NOMO-1 (cell line): ENCODE data around the gene SCN4B.
"Not testable (repeated sequence)": the region's sequence is repeated elsewhere in the genome, so short reads cannot be mapped to it uniquely, and the experiment has no call there.

Experiments used
- DNase-seq, 2 experiments: peaks; one replicate each; lab custom pipeline; 2025; ENCODE audit not compliant: unreplicated experiment in 2 of 2; lab: John Stamatoyannopoulos, UW

The SCN4B gene, protein sequence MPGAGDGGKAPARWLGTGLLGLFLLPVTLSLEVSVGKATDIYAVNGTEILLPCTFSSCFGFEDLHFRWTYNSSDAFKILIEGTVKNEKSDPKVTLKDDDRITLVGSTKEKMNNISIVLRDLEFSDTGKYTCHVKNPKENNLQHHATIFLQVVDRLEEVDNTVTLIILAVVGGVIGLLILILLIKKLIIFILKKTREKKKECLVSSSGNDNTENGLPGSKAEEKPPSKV

GRCh38 chr11:118152552-118153471 lies at the start of gene SCN4B:
TSS of gene SCN4B (minus strand) at chr11:118152823. CDS start at chr11:118152673, 150 bp downstream.
- no peak for DNase-seq

DNA sequence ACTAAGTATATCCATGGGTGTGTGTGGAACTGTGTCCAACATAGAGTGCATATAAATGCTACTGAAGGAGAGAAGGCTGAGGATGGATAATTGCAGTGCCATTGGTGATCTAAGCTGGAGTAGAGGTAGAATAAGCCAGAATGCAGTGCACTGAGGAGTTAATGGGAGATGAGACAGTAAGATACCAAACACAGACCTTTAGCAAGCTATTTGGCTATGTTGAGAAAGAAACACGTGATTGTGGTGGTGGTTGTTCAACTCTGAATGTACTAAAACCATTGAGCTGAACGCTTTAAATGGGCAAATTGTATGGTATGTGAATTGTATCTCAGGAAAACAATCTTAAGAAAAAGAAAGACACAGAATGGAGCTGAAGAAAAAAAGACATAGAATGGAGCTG lies 49.3 kb upstream of the SCN4B start:
- no peak for DNase-seq

DNA sequence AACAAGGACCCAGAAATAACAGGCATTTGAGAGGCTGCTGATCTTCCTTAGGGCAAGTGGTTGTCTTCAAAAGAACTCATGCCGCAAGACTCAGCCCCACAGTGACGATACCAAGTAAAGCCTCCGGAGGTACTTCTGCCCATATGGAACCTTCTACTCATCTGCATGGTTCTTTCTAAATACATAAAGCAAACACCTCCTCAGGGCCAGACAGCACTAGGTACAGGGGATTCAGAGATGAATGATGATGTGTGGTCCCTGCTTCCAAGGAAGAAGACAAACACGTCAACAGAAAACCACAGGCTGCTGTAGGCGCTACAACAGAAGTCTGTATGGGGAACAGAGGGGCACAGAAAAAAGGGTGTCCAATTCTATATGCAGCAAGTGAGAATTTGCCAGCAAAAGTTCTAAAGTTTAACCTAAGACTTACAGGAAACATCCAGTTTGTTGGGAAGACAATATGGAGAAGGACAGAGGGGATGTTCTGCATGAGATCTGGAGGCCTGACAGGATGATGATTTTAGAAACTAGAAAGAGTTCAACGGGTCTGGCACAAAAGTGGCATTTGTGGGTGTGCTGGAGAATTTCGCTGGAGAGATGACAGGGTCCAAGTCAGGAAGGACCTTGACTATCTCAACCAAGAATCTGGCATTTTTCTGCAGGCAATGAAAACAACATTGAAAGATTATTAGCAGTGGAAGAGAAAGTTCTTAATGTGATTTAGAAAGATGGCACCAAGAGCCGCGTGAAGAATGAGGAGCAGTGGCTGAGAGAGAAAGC lies 48.5 kb upstream of the SCN4B start:
- DNase-seq: no peak

- no peak for DNase-seq
These were observed 47.9 kb upstream of the SCN4B start for GRCh38 chr11:118200497-118200896.

DNA sequence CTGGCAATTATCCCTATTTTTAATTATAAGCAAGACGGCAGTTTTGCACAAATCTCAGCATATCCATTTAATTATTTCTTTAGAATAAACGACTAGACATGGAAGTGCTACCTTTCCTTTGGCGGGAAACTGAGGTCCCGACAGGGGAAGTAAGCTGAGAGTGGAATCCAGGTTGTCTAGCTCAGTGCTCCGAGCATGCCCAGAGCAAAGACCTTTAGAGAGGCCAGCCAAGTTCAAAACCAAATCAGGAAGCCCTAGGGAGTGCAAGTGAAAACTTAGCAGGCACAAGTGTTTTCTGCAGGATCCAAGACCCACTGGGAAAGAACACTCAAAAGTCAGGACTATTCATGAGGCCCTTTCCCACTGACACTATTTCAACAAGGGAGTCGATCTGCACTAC lies 46.5 kb upstream of the SCN4B start:
- DNase-seq: no peak

GRCh38 chr11:118198370-118198769 lies 45.7 kb upstream of the SCN4B start:
- DNase-seq: peak; percentile 45 to 59

- DNase-seq: no peak
These were observed 42.4 kb upstream of the SCN4B start for GRCh38 chr11:118194835-118195627.

DNA sequence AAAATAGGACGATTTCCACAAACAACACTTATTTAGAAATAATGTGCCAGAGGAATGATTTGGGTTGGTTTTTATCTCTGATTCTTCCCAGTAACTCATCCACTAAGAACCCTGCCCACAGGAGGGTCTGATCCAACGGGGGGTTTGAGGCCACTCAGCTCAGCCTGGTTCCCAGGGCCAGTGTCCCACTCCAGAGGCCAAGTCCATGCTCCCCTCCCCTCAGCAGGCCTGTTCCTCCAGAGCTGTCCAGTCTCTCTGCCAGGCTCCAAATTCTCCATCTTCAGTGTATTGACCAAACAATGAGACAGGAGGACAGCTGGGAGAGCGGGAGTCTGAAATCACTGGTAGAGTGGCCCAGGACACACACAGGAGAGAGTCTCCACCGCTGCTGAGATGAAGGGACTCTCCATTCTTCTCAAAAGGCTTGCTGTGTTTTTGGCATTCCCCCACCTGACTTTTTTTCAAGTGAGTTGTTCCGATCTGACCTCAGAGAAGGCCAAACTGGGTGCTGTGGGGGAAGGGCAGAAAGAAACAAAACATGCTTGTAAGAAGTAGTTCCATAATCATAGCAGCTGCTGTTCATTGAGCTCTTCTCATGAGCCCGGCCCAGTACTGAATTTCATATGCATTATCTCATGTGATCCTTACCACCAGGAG lies 41.4 kb upstream of the SCN4B start:
- DNase-seq: no peak

DNA sequence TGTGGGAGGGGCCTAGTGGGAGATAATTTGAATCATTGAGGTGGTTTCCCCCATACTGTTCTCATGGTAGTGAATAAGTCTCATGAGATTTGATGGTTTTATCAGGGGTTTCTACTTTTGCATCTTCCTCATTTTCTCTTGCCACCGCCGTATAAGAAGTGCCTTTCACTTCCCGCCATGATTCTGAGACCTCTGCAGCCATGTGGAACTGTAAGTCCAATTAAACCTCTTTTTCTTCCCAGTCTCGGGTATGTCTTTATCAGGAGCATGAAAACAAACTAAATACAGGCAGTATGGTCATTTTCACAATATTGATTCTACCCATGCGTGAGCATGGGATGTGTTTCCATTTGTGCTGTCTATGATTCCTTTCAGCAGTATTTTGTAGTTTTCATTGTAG lies 40.2 kb upstream of the SCN4B start:
- not testable (repeated sequence) for DNase-seq

DNA sequence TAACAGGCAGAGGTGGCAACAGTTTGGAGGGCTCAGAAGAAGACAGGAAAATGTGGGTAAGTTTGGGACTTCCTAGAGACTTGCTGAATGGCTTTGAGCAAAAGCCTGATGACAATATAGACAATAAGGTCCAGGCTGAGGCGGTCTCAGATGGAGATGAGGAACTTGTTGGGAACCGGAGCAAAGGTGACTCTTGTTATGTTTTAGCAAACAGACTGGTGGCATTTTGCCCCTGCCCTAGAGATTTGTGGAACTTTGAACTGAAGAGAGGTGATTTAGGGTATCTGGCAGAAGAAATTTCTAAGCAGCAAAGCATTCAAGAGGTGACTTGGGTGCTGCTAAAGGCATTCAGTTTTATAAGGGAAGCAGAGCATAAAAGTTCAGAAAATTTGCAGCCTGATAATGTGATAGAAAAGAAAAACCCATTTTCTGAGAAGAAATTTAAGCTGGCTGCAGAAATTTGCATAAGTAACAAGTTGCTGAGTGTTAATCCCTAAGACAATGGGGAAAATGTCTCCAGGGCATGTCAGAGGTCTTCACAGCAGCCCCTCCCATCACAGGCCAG lies 38.4 kb upstream of the SCN4B start:
- DNase-seq: not testable (repeated sequence)

DNA sequence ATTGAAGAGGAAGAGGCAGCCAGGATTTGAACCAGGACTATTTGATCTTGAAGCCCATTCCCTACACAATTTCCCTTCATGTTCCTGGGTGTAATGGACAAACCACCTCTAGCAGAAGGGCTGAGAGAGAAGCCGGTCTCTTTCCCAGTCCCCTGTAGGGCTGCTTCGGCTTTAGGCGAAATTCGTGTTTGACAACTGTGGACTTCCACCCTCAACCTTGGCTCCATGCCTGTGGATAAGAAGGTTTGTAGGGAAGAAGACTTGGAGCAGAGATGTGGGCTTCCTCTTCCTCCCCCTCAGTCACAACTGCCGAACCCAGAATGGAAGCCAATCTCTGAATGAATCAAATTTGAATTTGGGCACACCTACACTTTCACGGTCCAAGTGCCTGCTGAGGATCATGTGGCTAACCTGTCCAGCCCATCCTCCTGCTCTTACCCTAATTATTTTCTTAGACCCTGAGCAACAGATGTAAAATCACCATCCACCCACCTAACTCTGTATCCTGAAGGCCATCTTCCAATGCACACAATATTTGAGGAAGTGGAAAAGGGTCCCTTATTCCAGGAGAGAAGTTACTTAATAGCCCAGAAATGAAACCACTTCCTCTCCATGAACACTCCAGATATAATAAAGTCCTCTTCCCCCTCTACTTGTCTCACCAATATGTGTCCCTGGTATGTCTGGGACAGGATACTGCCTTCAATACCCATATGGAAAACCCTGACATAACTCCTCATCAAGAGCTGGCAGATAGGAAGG lies 33.9 kb upstream of the SCN4B start:
- DNase-seq: peak; percentile 14 to 55

DNA sequence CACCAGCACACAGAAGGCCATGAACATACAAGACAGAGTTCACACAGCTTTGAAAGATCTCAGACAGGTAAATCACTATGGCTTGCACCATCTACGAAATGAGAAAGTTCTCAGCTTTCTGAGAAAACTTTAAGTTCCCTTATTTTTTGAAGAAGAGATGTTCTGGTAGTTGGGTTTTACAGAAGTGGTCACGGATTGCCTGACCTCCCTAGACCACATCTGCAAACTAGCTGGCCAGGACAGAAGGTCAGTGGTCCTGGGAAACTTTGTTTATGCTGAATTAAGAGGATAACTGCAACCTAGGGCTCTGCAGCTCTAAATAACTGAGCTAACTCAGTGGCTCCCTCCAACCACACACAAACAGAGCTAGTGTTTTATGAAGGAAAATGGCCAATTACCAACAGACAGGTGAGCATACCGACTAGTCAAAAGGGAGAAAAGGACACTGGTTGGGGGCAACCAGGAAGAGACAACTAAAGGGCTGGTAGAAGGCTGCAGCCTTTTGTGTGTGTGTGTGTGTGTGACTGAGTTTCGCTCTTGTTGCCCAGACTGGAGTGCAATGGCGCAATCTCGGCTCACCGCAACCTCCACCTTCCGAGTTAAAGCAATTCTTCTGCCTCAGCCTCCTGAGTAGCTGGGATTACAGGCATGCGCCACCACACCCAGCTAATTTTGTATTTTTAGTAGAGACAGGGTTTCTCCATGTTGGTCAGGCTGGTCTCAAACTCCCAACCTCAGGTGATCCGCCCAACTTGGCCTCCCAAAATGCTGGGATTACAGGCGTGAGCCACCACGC lies 32.4 kb upstream of the SCN4B start:
- peak; percentile 69 to 76 for DNase-seq

DNA sequence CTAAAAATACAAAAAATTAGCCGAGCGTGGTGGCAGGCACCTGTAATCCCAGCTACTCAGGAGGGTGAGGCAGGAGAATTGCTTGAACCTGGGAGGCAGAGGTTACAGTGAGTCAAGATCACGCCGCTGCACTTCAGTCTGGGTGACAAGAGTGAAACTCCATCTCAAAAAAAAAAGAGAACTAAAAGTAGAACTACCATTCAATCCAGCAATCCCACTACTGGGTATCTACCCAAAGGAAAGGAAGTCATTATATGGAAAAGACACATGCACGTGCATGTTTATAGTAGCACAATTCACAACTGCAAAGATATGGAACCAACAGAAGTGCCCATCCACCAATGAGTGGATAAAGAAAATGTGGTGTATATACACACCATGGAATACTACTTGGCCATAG lies 31.1 kb upstream of the SCN4B start:
- DNase-seq: not testable (repeated sequence)

- DNase-seq: no peak
These were observed 27.7 kb upstream of the SCN4B start for GRCh38 chr11:118180300-118180703.

DNA sequence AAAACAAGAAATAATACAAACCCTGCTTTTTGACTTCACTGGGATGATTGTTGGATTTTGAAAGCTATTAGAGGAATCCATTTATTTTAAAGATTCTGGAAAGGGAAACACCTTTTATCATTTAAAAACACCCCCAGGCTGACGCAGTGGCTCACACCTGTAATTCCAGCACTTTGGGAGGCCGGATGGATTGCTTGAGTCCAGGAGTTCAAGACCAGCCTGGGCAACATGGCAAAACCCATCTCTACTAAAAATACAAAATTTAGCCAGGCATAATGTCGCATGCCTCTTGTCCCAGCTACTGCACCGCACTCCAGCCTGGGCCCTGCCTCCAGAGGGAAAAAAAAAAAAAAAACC lies 24.1 kb upstream of the SCN4B start:
- no peak for DNase-seq

- DNase-seq: no peak
These were observed 23.6 kb upstream of the SCN4B start, which contains the start of gene SCN2B for GRCh38 chr11:118175993-118176777. TSS of gene SCN2B (minus strand) at chr11:118176639. CDS start at chr11:118176431, 208 bp downstream.
